ENCODE measurements around the gene RSPO4.

DNA sequence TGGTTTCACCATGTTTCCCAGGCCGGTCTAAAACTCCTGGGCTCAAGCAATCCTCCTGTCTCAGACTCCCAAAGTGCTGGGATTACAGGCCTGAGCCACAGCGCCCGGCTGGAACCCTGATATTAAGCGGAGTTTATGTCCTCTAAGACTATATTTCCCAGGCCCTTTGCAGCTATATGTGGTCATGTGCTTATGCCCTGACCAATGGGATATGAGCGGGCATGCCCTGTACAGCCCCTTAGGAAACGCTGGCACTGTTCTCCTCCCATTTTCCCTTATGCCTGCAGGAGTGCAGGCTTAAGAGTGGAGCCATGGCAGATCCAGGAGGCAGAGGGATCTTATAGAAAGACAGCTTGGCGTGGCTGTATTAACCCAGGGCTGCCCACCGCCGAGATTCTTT is 29.9 kb downstream of the RSPO4 start:
- no peak for TF ChIP-seq CTCF (IDR thresholded peaks at IDR 0.05)
- no peak for TF ChIP-seq ZFX (IDR thresholded peaks at IDR 0.05; ENCODE audit: borderline replicate concordance)

Data from 22Rv1 (cell line).